ENCODE results near the gene SHC3. TPM values are rescaled to one million over a fixed set of nuclear protein-coding genes. Genes with fewer than 3 reads are reported as not detected.

Gene SHC3, protein sequence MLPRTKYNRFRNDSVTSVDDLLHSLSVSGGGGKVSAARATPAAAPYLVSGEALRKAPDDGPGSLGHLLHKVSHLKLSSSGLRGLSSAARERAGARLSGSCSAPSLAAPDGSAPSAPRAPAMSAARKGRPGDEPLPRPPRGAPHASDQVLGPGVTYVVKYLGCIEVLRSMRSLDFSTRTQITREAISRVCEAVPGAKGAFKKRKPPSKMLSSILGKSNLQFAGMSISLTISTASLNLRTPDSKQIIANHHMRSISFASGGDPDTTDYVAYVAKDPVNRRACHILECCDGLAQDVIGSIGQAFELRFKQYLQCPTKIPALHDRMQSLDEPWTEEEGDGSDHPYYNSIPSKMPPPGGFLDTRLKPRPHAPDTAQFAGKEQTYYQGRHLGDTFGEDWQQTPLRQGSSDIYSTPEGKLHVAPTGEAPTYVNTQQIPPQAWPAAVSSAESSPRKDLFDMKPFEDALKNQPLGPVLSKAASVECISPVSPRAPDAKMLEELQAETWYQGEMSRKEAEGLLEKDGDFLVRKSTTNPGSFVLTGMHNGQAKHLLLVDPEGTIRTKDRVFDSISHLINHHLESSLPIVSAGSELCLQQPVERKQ
- 0.11 and 0.12 TPM in 2 replicates for polyA plus RNA-seq (2013)

DNA sequence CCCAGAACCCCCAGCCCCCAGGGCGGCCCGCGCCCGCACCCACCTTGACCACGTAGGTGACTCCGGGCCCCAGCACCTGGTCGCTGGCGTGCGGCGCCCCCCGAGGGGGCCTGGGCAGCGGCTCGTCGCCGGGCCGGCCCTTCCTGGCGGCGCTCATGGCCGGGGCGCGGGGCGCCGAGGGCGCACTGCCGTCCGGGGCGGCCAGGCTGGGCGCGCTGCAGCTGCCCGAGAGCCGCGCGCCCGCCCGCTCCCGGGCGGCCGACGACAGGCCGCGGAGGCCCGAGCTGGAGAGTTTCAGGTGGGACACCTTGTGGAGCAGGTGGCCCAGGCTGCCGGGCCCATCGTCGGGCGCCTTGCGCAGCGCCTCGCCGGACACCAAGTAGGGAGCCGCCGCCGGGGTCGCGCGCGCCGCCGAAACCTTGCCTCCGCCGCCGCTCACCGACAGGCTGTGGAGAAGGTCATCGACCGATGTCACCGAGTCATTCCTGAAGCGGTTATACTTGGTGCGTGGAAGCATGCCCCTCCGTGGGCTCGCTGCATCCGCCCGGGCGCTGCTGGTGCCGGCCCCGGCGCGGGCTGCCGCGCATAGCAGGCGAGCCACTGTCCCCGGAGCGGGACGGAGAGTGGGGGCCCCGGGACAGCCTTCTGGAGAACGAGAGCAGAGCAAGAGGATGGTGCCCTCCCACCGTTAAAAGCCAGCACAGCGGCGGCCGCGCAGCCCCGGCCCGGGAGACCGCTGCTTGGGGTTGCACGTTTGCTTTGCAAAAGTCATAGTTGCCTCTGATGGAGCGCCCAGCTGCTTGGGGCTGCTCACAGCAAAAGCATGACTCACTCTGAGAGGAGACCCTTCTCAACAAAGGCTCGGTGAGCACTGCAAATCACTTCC lies at the start of gene SHC3:
Gene SHC3 (minus strand): TSS at position 875 of the 886 bp plus-strand sequence. CDS start 358 bp downstream, at position 517.
- H3K14ac ChIP-seq (ENCODE audit: low read length) = no peak within 1 kb of the TSS
- peaks cover 1% of the 10 kb centered on the region for H3K79me1 ChIP-seq (ENCODE audit: low read length)
- WGBS (ENCODE audit: extremely low coverage, insufficient coverage, insufficient read length) = no CpG with 5 or more reads among the region's 96 CpGs

DNA sequence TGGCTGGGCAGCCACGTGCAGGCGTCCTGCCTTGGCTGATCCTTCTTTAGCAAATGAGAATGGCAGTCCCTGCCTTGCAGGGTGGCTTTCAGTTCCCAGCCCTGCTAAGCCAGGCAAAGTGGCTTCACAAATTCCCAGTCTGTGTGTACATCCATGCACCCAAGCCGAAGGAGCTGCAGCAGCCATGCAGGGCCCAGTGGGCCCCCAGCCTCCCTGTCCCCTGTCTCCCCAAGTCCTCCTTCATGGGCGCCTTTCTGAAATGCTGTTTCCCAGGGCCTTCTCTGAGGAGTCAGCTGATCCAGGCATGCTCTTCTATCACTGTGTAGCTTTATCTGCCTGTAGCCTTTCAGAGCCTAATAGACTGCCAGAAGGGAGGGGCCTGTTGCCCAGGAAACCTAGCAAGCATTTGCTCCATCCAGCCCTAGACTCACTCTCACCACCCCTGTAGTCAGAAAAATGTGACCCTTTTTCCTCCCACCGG lies 47.4 kb upstream of the SHC3 start:
- no peak overlapping the region for H3K9ac ChIP-seq (ENCODE audit: low read length)
- no peak overlapping the region for H3K23ac ChIP-seq (ENCODE audit: low read length)

More for the DNA sequence above, at the start of gene SHC3:
- H3K36me3 ChIP-seq (ENCODE audit: control insufficient read depth in 1 of 2, insufficient read depth in 2 of 2, low read length in 2 of 2) = no peaks in the 10 kb centered on the region
- no peak within 1 kb of the TSS for H2BK12ac ChIP-seq (ENCODE audit: low read length)
- no peak within 1 kb of the TSS for H2BK5ac ChIP-seq (ENCODE audit: low read depth, low read length, poor library complexity)
- H3K4me3 ChIP-seq (ENCODE audit: low read depth, low read length) = peak within 1 kb of the TSS; percentile 63
- no peak within 1 kb of the TSS for H4K12ac ChIP-seq (ENCODE audit: low read depth, low read length)
- peaks cover 17 to 19% of the 10 kb centered on the region in 2 experiments for H3K4me1 ChIP-seq (ENCODE audit: control insufficient read depth in 1 of 2, insufficient read depth in 2 of 2, low read length in 2 of 2)
- no peak for DNase-seq
- H3K4me2 ChIP-seq (ENCODE audit: low read length) = peak within 1 kb of the TSS; percentile 89
- peak within 1 kb of the TSS; percentile 11 for H4K8ac ChIP-seq (ENCODE audit: low read depth, low read length)
- H3K79me2 ChIP-seq (ENCODE audit: control insufficient read depth, insufficient read depth, low read length, poor library complexity) = peaks cover 1% of the 10 kb centered on the region
- peak within 1 kb of the TSS; percentile 88 for H2AFZ ChIP-seq (ENCODE audit: insufficient read depth, low read length, poor library complexity)
- no peak within 1 kb of the TSS for H4K91ac ChIP-seq (ENCODE audit: low read depth, low read length)
- peaks cover 33% of the 10 kb centered on the region for H3K27me3 ChIP-seq (ENCODE audit: insufficient read depth, low read length)
- no peak within 1 kb of the TSS for H3K23ac ChIP-seq (ENCODE audit: low read length)
- no peak within 1 kb of the TSS for H2AK5ac ChIP-seq (ENCODE audit: low read length)
- H3K9me3 ChIP-seq (ENCODE audit: insufficient read depth, low read depth, low read length) = no peaks in the 10 kb centered on the region
- no peak within 1 kb of the TSS for H3K4ac ChIP-seq (ENCODE audit: low read depth, low read length)
- no peak within 1 kb of the TSS for H2BK120ac ChIP-seq (ENCODE audit: insufficient read depth, low read length, poor library complexity)
- H3K9ac ChIP-seq (ENCODE audit: low read length) = no peak within 1 kb of the TSS
- no peak within 1 kb of the TSS for H3K27ac ChIP-seq (ENCODE audit: low read depth, low read length)
- no peak within 1 kb of the TSS for H3K18ac ChIP-seq (ENCODE audit: low read length)

DNA sequence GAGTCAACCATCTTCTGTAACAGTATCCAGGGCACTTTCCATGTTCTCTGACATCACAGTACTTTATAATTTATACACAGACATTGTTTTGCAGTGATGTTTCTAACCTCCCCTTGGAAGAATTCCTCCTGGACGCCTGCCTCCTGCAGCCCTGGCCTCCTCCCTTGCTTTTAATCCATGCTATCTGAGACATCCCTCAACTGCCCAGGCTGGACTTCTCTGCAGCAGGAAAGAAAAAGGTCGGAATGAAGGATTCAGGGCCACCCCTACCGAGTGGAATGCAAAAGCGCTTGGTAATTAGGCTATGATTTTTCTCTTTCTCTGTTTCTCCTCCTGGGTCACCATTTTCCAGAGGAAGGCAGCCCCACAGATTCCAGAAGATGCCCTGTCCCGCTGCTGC lies 47.0 kb upstream of the SHC3 start:
- Histone ChIP-seq H3K79me1 (ENCODE audit: low read length) (no peaks in the 10 kb centered on the region), H3K9ac (ENCODE audit: low read length) (no peak overlapping the region), H3K79me2 (ENCODE audit: control insufficient read depth, insufficient read depth, low read length, poor library complexity) (no peaks in the 10 kb centered on the region), H4K12ac (ENCODE audit: low read depth, low read length) (no peak overlapping the region), H2BK120ac (ENCODE audit: insufficient read depth, low read length, poor library complexity) (no peak overlapping the region), H3K4me3 (ENCODE audit: low read depth, low read length) (no peak overlapping the region), H3K18ac (ENCODE audit: low read length) (no peak overlapping the region), H3K4ac (ENCODE audit: low read depth, low read length) (no peak overlapping the region), H3K27ac (ENCODE audit: low read depth, low read length) (no peak overlapping the region), H3K36me3 (ENCODE audit: control insufficient read depth in 1 of 2, insufficient read depth in 2 of 2, low read length in 2 of 2) (no peaks in the 10 kb centered on the region), H4K8ac (ENCODE audit: low read depth, low read length) (no peak overlapping the region), H3K23ac (ENCODE audit: low read length) (no peak overlapping the region), H3K27me3 (ENCODE audit: insufficient read depth, low read length) (no peaks in the 10 kb centered on the region), H3K4me1 (ENCODE audit: control insufficient read depth in 1 of 2, insufficient read depth in 2 of 2, low read length in 2 of 2) (peaks cover 0 to 4% of the 10 kb centered on the region in 2 experiments), H2BK5ac (ENCODE audit: low read depth, low read length, poor library complexity) (no peak overlapping the region), H2AK5ac (ENCODE audit: low read length) (no peak overlapping the region), H3K9me3 (ENCODE audit: insufficient read depth, low read depth, low read length) (no peaks in the 10 kb centered on the region), H3K4me2 (ENCODE audit: low read length) (no peak overlapping the region), H4K91ac (ENCODE audit: low read depth, low read length) (no peak overlapping the region), H2BK12ac (ENCODE audit: low read length) (no peak overlapping the region), H2AFZ (ENCODE audit: insufficient read depth, low read length, poor library complexity) (no peak overlapping the region), H3K14ac (ENCODE audit: low read length) (no peak overlapping the region)
- DNase-seq = peak in 1 of 2 donors; percentile 9
- WGBS (ENCODE audit: extremely low coverage, insufficient coverage, insufficient read length) = no CpG with 5 or more reads among the region's 5 CpGs

More for the DNA sequence above, 47.4 kb upstream of the SHC3 start:
- no peak overlapping the region for H4K8ac ChIP-seq (ENCODE audit: low read depth, low read length)
- no peak overlapping the region for H3K14ac ChIP-seq (ENCODE audit: low read length)
- H4K91ac ChIP-seq (ENCODE audit: low read depth, low read length) = no peak overlapping the region
- H3K4me3 ChIP-seq (ENCODE audit: low read depth, low read length) = no peak overlapping the region
- H3K4me2 ChIP-seq (ENCODE audit: low read length) = no peak overlapping the region
- H3K4me1 ChIP-seq (ENCODE audit: control insufficient read depth in 1 of 2, insufficient read depth in 2 of 2, low read length in 2 of 2) = peaks cover 0 to 4% of the 10 kb centered on the region in 2 experiments
- H2BK5ac ChIP-seq (ENCODE audit: low read depth, low read length, poor library complexity) = no peak overlapping the region
- no peaks in the 10 kb centered on the region for H3K79me2 ChIP-seq (ENCODE audit: control insufficient read depth, insufficient read depth, low read length, poor library complexity)
- no peak overlapping the region for H2AK5ac ChIP-seq (ENCODE audit: low read length)
- no peak for DNase-seq
- no peak overlapping the region for H2BK12ac ChIP-seq (ENCODE audit: low read length)
- no CpG with 5 or more reads among the region's 5 CpGs for WGBS (ENCODE audit: extremely low coverage, insufficient coverage, insufficient read length)
- no peak overlapping the region for H4K12ac ChIP-seq (ENCODE audit: low read depth, low read length)
- H3K18ac ChIP-seq (ENCODE audit: low read length) = no peak overlapping the region
- H3K36me3 ChIP-seq (ENCODE audit: control insufficient read depth in 1 of 2, insufficient read depth in 2 of 2, low read length in 2 of 2) = no peaks in the 10 kb centered on the region
- no peaks in the 10 kb centered on the region for H3K9me3 ChIP-seq (ENCODE audit: insufficient read depth, low read depth, low read length)
- no peaks in the 10 kb centered on the region for H3K27me3 ChIP-seq (ENCODE audit: insufficient read depth, low read length)
- no peak overlapping the region for H3K4ac ChIP-seq (ENCODE audit: low read depth, low read length)
- H3K27ac ChIP-seq (ENCODE audit: low read depth, low read length) = no peak overlapping the region
- no peak overlapping the region for H2AFZ ChIP-seq (ENCODE audit: insufficient read depth, low read length, poor library complexity)
- no peaks in the 10 kb centered on the region for H3K79me1 ChIP-seq (ENCODE audit: low read length)
- H2BK120ac ChIP-seq (ENCODE audit: insufficient read depth, low read length, poor library complexity) = no peak overlapping the region

DNA sequence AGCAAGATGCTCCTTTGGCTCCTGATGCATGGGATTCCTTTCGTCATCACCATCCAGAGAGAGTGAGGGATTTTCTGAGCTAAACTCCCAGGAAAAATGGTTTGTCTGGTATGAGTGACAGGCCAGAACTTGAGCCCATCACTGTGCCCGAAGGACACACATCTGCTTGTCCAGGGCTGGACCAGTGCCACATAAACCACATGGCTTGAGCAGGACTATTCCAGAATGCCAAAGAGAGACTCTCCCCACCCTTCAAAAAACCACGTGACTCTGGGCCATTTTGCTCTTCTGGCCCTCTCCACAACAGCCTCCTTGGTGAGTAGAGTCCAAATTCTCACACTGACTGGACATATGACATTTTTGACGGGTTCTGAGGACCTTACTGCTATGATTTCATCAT lies 46.4 kb upstream of the SHC3 start:
- H2BK5ac ChIP-seq (ENCODE audit: low read depth, low read length, poor library complexity) = no peak overlapping the region
- H3K9me3 ChIP-seq (ENCODE audit: insufficient read depth, low read depth, low read length) = no peaks in the 10 kb centered on the region
- no CpG with 5 or more reads among the region's 4 CpGs for WGBS (ENCODE audit: extremely low coverage, insufficient coverage, insufficient read length)
- H3K4me2 ChIP-seq (ENCODE audit: low read length) = no peak overlapping the region
- H3K27me3 ChIP-seq (ENCODE audit: insufficient read depth, low read length) = no peaks in the 10 kb centered on the region
- no peak overlapping the region for H2AK5ac ChIP-seq (ENCODE audit: low read length)
- H4K12ac ChIP-seq (ENCODE audit: low read depth, low read length) = no peak overlapping the region
- no peak overlapping the region for H4K91ac ChIP-seq (ENCODE audit: low read depth, low read length)
- H2AFZ ChIP-seq (ENCODE audit: insufficient read depth, low read length, poor library complexity) = no peak overlapping the region
- no peak for DNase-seq
- no peak overlapping the region for H3K14ac ChIP-seq (ENCODE audit: low read length)
- no peak overlapping the region for H3K18ac ChIP-seq (ENCODE audit: low read length)
- H3K23ac ChIP-seq (ENCODE audit: low read length) = no peak overlapping the region
- no peak overlapping the region for H2BK120ac ChIP-seq (ENCODE audit: insufficient read depth, low read length, poor library complexity)
- H3K27ac ChIP-seq (ENCODE audit: low read depth, low read length) = no peak overlapping the region
- no peaks in the 10 kb centered on the region for H3K79me2 ChIP-seq (ENCODE audit: control insufficient read depth, insufficient read depth, low read length, poor library complexity)
- H3K4me1 ChIP-seq (ENCODE audit: control insufficient read depth in 1 of 2, insufficient read depth in 2 of 2, low read length in 2 of 2) = peaks cover 0 to 4% of the 10 kb centered on the region in 2 experiments
- no peak overlapping the region for H3K4me3 ChIP-seq (ENCODE audit: low read depth, low read length)
- H4K8ac ChIP-seq (ENCODE audit: low read depth, low read length) = no peak overlapping the region
- H2BK12ac ChIP-seq (ENCODE audit: low read length) = no peak overlapping the region
- no peak overlapping the region for H3K9ac ChIP-seq (ENCODE audit: low read length)
- H3K36me3 ChIP-seq (ENCODE audit: control insufficient read depth in 1 of 2, insufficient read depth in 2 of 2, low read length in 2 of 2) = no peaks in the 10 kb centered on the region
- no peaks in the 10 kb centered on the region for H3K79me1 ChIP-seq (ENCODE audit: low read length)
- H3K4ac ChIP-seq (ENCODE audit: low read depth, low read length) = no peak overlapping the region

All from trophoblast cell (in vitro differentiated cells and primary cell).